Activated CD8-positive, alpha-beta T cell treated with anti-CD3 and anti-CD28 coated beads for 36 hours (primary cell): ENCODE measurements around the gene SP110. TPM values are rescaled to one million over a fixed set of nuclear protein-coding genes. Genes with fewer than 3 reads are reported as not detected.

Experiments used
- ATAC-seq: fragments of 200-7000 bp; cut with Tn5 transposase; one replicate; pipeline ENCODE4 v1.10.0; 2021; ENCODE audit warnings: mild to moderate bottlenecking, moderate library complexity
- CTCF ChIA-PET: fragments of 350-600 bp; sonication (Branson Sonifier 250); formaldehyde crosslinking; loops from one replicate; lab custom pipeline; 2021; ENCODE audit warnings: antibody characterized with exemption; lab: Charles Lee
- POLR2A ChIA-PET: fragments of 350-600 bp; sonication (Branson Sonifier 250); formaldehyde crosslinking; loops from one replicate; lab custom pipeline; 2021; ENCODE audit warnings: antibody characterized with exemption; lab: Charles Lee
- DNase-seq: peaks from one replicate; pipeline ENCODE4 v3.0.0-alpha.2; 2020
- H3K27ac Mint-ChIP-seq: one replicate; pipeline ENCODE4 v1.8.0; 2021; ENCODE audit warnings: mild to moderate bottlenecking, mixed read lengths
- H3K27me3 Mint-ChIP-seq: one replicate; pipeline ENCODE4 v1.8.0; 2021; ENCODE audit warnings: mixed read lengths
- H3K36me3 Mint-ChIP-seq: one replicate; pipeline ENCODE4 v1.8.0; 2021; ENCODE audit warnings: low read depth, mixed read lengths
- H3K4me1 Mint-ChIP-seq: one replicate; pipeline ENCODE4 v1.8.0; 2021; ENCODE audit warnings: low read depth, mixed read lengths
- H3K4me3 Mint-ChIP-seq: one replicate; pipeline ENCODE4 v1.8.0; 2021; ENCODE audit warnings: mild to moderate bottlenecking, moderate library complexity, mixed read lengths
- H3K9me3 Mint-ChIP-seq: one replicate; pipeline ENCODE4 v1.8.0; 2021; ENCODE audit warnings: mixed read lengths
- CTCF ChIP-seq: fragments of 200-600 bp; IDR thresholded peaks from one replicate; pipeline ENCODE4 v1.8.0; 2022; ENCODE audit warnings: antibody characterized with exemption, mild to moderate bottlenecking
- intact Hi-C: fragments of 100-400 bp; cut with micrococcal nuclease; formaldehyde crosslinking; loops from one replicate; pipeline ENCODE4 v1.10.0; 2022
- total RNA-seq, 2 experiments: library from RNA; stranded (reverse); gene quantifications; one replicate each; pipeline ENCODE4 v1.2.3, GENCODE V29; 2021

SP110 gene
- 10 to 100 TPM; 67.0 to 69.4 TPM for total RNA-seq

GRCh38 chr2:230219419-230220331 is at the start of gene SP110:
SP110 (minus strand) TSS chr2:230219984; CDS start chr2:230216927, 3,057 bp downstream.
- no peak for TF ChIP-seq CTCF
- Mint-ChIP-seq H3K27me3 (no peaks in the 10 kb centered on the region), H3K27ac (peak within 1 kb of the TSS; percentile 94), H3K4me3 (peak within 1 kb of the TSS; percentile 90), H3K4me1 (peaks cover 65% of the 10 kb centered on the region), H3K36me3 (peaks cover 48% of the 10 kb centered on the region), H3K9me3 (no peaks in the 10 kb centered on the region)
- POLR2A ChIA-PET = interaction anchor here (0.6 to 2.4 kb wide), 13 partner anchors 10 to 298 kb away, joined by 3 to 18 read pairs (median 3); partner anchors contain the start of genes SP100 and SP140L
- CTCF ChIA-PET = interaction anchor here (0.7 to 1.4 kb wide), 4 partner anchors 11 to 102 kb away, joined by 3 to 4 read pairs (median 4); no protein-coding TSS in a partner anchor
- peak; percentile 86 for DNase-seq
- intact Hi-C loops = loop anchor here (5.0 to 10.0 kb wide), 3 partner anchors 98 to 393 kb away; no protein-coding TSS in a partner anchor
- peak; percentile 92 for ATAC-seq

- peak; percentile 80 for ATAC-seq
- ChIA-PET POLR2A (no interaction called here), CTCF (interaction anchor here (0.6 kb wide), 1 partner anchor 215 kb away, joined by 3 read pairs; no protein-coding TSS in a partner anchor)
- H3K9me3 Mint-ChIP-seq = peaks cover 6% of the 10 kb centered on the region
- TF ChIP-seq CTCF = no peak
- peaks cover 47% of the 10 kb centered on the region for H3K4me1 Mint-ChIP-seq
- intact Hi-C loops = no loop called here
- no peaks in the 10 kb centered on the region for H3K27me3 Mint-ChIP-seq
- DNase-seq = peak; percentile 28
- H3K27ac Mint-ChIP-seq = peak overlapping the region; percentile 64
- peaks cover 77% of the 10 kb centered on the region for H3K36me3 Mint-ChIP-seq
- no peak overlapping the region for H3K4me3 Mint-ChIP-seq
Observed at GRCh38 chr2:230268606-230269243, 48.9 kb upstream of the SP110 start.

GRCh38 chr2:230267556-230267955 is 47.8 kb upstream of the SP110 start:
- CTCF ChIA-PET = no interaction called here
- H3K4me3 Mint-ChIP-seq = no peak overlapping the region
- TF ChIP-seq CTCF = no peak

GRCh38 chr2:230267059-230267458 is 47.3 kb upstream of the SP110 start:
- no peak overlapping the region for H3K4me3 Mint-ChIP-seq
- H3K9me3 Mint-ChIP-seq = peaks cover 9% of the 10 kb centered on the region
- H3K4me1 Mint-ChIP-seq = peaks cover 62% of the 10 kb centered on the region
- no peak for TF ChIP-seq CTCF
- ChIA-PET CTCF (interaction anchor here (0.8 kb wide), 1 partner anchor 22 kb away, joined by 3 read pairs; no protein-coding TSS in a partner anchor), POLR2A (interaction anchor here (1.2 kb wide), 1 partner anchor 60 kb away, joined by 3 read pairs; the partner anchor contains the start of gene SP140L)
- intact Hi-C loops = no loop called here
- H3K36me3 Mint-ChIP-seq = peaks cover 72% of the 10 kb centered on the region
- ATAC-seq (no peak), DNase-seq (no peak)
- no peak overlapping the region for H3K27ac Mint-ChIP-seq
- no peaks in the 10 kb centered on the region for H3K27me3 Mint-ChIP-seq

More at GRCh38 chr2:230267556-230267955, 47.8 kb upstream of the SP110 start:
- Mint-ChIP-seq H3K36me3 (peaks cover 73% of the 10 kb centered on the region), H3K9me3 (peaks cover 6% of the 10 kb centered on the region), H3K27ac (peak overlapping the region; percentile 19), H3K4me1 (peaks cover 57% of the 10 kb centered on the region), H3K27me3 (no peaks in the 10 kb centered on the region)
- POLR2A ChIA-PET = no interaction called here
- intact Hi-C loops = no loop called here
- DNase-seq (no peak), ATAC-seq (peak; percentile 31)
